VCaP (cell line): ENCODE data around the gene SDHAF1.

ENCODE experiments used
- H3K27ac ChIP-seq: fragments of 450-650 bp; 2 replicates; pipeline ENCODE4 v1.5.1; 2017
- TF ChIP-seq, protein P1 (sequence below): fragments of 450-650 bp; conservative IDR thresholded peaks from 2 replicates; pipeline ENCODE4 v1.5.1; 2017; ENCODE audit warnings: mild to moderate bottlenecking, moderate library complexity

Gene SDHAF1

DNA sequence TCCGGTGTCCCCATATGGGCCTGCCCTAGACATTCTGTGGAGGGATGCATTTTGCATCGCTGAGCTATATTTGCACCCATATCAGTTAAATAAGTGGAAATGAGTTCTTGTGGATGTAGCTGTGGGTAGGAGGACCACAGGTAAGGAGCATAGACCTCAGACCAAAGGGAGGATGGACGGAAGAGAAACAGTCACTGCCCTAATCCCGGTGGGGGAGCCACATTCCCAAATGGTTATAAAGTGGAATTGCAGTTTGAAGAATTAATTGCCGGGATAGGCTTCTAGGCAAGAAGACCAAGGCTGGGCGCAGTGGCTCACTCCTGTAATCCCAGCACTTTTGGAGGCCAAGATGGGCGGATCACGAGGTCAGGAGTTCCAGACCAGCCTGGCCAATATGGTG, 1.8 kb downstream of the SDHAF1 start:
- H3K27ac ChIP-seq = peak overlapping the region; percentile 90
- TF ChIP-seq, protein P1, sequence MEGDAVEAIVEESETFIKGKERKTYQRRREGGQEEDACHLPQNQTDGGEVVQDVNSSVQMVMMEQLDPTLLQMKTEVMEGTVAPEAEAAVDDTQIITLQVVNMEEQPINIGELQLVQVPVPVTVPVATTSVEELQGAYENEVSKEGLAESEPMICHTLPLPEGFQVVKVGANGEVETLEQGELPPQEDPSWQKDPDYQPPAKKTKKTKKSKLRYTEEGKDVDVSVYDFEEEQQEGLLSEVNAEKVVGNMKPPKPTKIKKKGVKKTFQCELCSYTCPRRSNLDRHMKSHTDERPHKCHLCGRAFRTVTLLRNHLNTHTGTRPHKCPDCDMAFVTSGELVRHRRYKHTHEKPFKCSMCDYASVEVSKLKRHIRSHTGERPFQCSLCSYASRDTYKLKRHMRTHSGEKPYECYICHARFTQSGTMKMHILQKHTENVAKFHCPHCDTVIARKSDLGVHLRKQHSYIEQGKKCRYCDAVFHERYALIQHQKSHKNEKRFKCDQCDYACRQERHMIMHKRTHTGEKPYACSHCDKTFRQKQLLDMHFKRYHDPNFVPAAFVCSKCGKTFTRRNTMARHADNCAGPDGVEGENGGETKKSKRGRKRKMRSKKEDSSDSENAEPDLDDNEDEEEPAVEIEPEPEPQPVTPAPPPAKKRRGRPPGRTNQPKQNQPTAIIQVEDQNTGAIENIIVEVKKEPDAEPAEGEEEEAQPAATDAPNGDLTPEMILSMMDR = 0 out of 2 replicates have a peak, but pooled peaks have one; percentile 6

- H3K27ac ChIP-seq = no peak overlapping the region
- TF ChIP-seq, protein P1 = no peak
Measured at GRCh38 chr19:36001605-36002004, 6.6 kb downstream of the SDHAF1 start.

DNA sequence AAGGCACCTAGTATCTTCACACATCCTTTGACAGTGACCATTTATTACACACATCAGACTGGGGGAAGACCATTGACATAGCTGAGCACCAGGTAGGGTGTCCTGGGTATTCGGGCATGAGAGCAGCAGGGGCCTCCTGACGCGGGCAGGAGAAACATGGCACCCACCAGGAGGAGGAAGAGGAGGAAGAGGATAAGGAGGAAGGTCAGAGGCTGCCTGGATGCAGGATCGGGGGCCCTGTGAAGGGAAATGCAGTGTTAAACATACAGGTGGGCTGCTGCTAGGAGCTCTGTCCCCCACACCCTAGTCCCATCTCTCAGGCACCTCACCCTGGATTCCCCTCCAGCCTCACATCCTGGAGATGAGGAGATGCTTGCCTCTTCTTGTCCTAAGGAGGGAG, 8.3 kb downstream of the SDHAF1 start:
- TF ChIP-seq, protein P1 = no peak
- H3K27ac ChIP-seq = no peak overlapping the region

DNA sequence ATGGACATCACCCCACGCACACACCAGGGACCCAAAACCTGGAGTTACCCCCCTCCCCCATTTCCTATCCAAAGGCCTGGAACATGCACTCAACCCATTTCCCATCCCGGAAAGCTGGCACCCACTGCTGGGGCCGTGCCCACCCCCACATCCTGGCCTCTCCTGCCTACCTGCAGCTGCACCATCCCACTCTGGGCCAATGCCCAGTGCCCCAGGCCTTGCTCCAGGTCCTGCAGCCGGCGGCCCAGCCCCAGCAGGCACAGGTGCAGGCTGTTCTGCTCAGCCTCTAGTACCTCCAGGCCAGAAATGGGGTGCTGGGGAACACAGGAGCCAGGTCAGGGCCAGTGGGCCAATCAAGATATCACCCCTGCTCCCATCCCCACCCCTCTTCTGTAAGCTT, 12.0 kb downstream of the SDHAF1 start:
- H3K27ac ChIP-seq = peak overlapping the region; percentile 97
- TF ChIP-seq, protein P1 = no peak

DNA sequence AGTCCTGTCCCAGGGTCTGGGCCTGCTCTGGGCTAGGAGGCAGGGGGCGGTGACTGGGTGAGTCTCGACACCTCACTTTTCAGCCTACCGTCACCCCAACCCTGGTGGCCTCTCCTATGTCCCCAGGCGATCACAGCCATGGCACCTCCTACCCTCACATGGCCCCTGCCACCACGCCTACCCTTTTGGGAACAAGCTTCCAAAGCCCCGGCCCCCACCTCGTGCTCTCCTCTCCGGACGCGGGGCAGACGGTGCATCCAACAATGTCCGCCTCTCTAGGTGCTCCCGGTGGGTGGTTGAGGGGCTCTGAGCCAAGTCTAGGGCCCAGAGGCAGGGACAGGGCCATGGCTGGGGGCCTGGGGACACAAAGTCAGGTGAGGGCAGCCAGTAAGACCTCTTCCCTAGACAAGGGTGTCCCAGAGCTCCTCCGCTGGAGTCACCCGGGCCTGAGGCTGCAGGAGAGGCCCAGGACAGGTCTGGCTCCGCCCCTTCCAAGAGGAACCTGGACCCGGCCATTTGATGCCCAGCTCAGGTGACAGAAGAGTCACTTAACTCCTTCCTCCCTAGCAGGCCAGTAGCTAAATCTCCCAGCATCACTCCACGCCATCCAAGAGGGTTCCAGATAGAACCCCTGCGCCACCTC, 13.5 kb downstream of the SDHAF1 start, which contains the start of gene SYNE4:
TSS of gene SYNE4 (minus strand) at position 478 of the 643 bp plus-strand sequence. CDS start at position 346, 132 bp downstream.
- TF ChIP-seq, protein P1 = no peak
- H3K27ac ChIP-seq = peak within 1 kb of the TSS; percentile 97

GRCh38 chr19:36009220-36009619, 14.2 kb downstream of the SDHAF1 start:
- H3K27ac ChIP-seq = peak overlapping the region; percentile 97
- TF ChIP-seq, protein P1 = 0 out of 2 replicates have a peak, but pooled peaks have one; percentile 20

DNA sequence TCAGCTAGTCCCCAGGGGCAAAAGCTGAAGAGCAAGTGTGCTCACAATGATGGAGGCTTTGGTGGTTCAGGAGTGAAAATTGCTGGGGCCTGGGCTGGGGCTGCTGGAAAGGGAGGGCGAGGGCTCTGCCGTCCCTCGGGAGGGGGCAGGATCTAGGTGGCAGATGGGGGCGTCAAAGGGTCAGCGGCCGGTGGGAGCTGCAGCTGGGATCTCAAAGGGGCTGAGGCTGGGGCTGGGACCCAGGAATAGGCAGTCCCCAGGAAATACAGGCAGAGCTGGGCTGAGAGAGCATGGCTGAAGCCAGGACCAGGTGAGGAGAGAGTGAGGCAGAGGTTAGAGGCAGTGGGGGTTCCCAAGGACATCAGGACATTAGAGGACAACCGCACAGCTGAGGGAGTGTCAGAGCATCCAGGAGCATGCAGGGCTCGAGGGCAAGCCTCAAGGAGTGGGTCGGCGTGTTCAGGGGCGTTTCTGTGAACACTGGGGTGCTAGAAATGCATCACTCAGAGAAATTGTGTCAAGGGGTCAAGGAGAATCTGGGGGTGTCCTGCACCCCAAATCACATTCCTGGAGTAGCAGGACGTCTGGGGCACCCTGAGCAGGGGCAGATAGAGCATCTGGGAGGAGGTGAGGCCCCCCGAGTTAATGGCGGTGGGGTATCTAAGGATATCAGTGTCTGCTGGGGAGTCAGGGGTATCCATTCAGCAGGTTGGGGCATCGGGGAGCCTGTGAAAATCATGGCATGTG, 14.8 kb downstream of the SDHAF1 start:
- TF ChIP-seq, protein P1 = no peak
- peak overlapping the region; percentile 97 for H3K27ac ChIP-seq
